ENCODE results near the gene THUMPD2.

DNA sequence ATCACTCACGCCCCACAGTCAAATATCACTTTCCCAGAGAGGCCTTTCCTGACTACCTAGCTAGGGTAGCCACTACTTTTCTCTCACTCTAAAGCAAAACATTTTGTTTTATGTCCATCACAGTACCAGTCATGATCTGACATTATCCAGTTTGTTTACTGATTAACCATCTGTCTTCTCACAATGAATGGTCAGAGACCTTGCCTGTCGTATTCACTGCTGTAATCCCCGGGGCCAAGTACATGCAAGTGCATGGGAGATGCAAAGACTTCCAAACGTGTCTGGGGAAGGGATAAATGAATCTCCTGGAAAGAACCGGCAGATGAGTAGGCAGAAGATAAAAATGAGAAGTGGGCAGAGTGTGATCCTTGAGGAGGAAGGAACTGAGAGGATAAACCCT lies 39.7 kb downstream of the THUMPD2 start:
- no peak for TF ChIP-seq POLR2A (IDR thresholded peaks at IDR 0.05)
- no peak for TF ChIP-seq CTCF (IDR thresholded peaks at IDR 0.05)

All from body of pancreas (tissue), 4 donors.